Uterus (tissue), 4 donors: Measurements from ENCODE around the gene AP1B1. TPM values are rescaled to one million over a fixed set of nuclear protein-coding genes. Genes with fewer than 3 reads are reported as not detected.

Source experiments
- DNase-seq, 2 donors: peaks; one replicate each; pipeline ENCODE4 v3.0.0-alpha.2; 2019 to 2020
- H3K27ac ChIP-seq, 2 donors: fragments of 200-600 bp; sonication (generic); 1 replicate in 1 of 2; 2 replicates in 1 of 2; pipeline ENCODE4 v1.5.1; 2016 to 2018
- H3K27me3 ChIP-seq, 2 donors: fragments of 200-600 bp; sonication (generic); one replicate each; pipeline ENCODE4 v1.5.1; 2018 to 2019; ENCODE audit warnings: control low read depth in 1 of 2
- H3K36me3 ChIP-seq, 2 donors: fragments of 200-600 bp; sonication (generic); one replicate each; pipeline ENCODE4 v1.5.1; 2019; ENCODE audit warnings: control low read depth in 1 of 2
- H3K4me1 ChIP-seq, 2 donors: fragments of 200-600 bp; sonication (generic); one replicate each; pipeline ENCODE4 v1.5.1; 2018 to 2019; ENCODE audit warnings: control low read depth in 1 of 2
- H3K4me3 ChIP-seq, 2 donors: fragments of 200-600 bp; sonication (generic); 1 replicate in 1 of 2; 2 replicates in 1 of 2; pipeline ENCODE4 v1.5.1; 2018 to 2019; ENCODE audit warnings: mild to moderate bottlenecking in 1 of 2
- H3K9me3 ChIP-seq, 2 donors: fragments of 200-600 bp; sonication (generic); one replicate each; pipeline ENCODE4 v1.5.1; 2019; ENCODE audit warnings: control low read depth in 1 of 2
- POLR2A ChIP-seq, 2 donors: fragments of 450-650 bp; IDR thresholded peaks; one replicate each; pipeline ENCODE4 v1.6.1; 2016; ENCODE audit warnings: antibody characterized with exemption in 2 of 2, mild to moderate bottlenecking in 1 of 2, moderate library complexity in 1 of 2
- intact Hi-C: fragments of 100-400 bp; cut with DNase I; formaldehyde crosslinking; loops from one replicate; pipeline ENCODE4 v1.15.1; 2023; ENCODE audit warnings: low total_unique reads
- total RNA-seq, 4 donors: library from RNA; depleted of rRNA in 3 of 4; stranded (reverse); fragments of >200 nt in 3 of 4; gene quantifications; one replicate each; pipeline versions ENCODE4 v1.1.0 to v1.2.4, GENCODE V29; 2014 to 2023
- TF ChIP-seq, protein P1 (sequence below), 4 experiments: fragments of 200-600 bp in 2 of 4; fragments of 450-650 bp in 2 of 4; sonication (generic) in 2 of 4; IDR thresholded peaks; one replicate each; pipeline ENCODE4 v1.5.1; 2016 to 2019; ENCODE audit warnings: antibody characterized with exemption in 4 of 4, mild to moderate bottlenecking in 2 of 4, moderate library complexity in 1 of 4
- donor health status: DM: yes; HTN: yes; CAD: no.

AP1B1 gene
- total RNA-seq, 4 donors from 2014 or later = 32.3 to 49.6 (median 36.6) TPM

DNA sequence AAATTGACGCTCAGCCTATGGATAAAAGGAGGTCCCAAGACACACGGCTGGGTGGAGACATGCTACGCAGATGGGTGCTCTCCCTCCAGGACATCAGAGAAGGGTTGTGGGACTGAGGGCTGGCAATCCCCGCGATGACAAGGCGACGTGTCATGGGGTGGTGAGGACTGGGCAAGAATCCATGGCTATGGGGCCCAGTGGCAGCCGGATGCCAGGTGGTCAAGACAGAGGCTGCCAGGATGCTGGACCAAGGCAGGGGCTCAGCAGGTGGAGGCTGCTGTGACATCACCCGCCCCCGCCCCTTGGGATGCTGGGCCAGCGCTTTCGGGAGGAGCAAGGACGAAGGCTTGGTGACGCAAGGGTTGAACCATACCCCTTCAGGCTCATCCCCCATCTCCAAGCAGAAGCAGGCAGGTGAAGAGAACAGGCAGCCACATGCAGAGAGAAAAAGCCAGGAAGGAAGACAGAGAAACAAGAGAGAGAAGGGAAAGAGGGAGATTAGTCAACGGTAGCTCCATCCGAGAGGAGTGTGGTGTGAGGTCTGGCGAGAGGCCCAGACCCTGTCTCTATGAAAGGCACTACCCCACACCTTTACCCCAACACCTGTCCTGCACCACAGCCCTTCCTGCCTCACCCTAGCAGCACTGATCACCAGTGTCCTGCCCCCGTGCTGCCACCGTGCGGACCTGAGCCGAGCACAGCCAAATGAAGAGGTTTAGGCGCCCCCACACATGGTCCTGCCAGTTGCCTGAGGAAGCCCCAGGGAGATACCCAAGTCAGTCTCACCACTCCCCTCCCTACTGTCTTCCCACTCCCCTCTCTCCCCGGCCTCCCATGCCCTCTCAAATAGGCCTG is 48.8 kb downstream of the AP1B1 start:
- H3K27ac ChIP-seq = no peak overlapping the region

DNA sequence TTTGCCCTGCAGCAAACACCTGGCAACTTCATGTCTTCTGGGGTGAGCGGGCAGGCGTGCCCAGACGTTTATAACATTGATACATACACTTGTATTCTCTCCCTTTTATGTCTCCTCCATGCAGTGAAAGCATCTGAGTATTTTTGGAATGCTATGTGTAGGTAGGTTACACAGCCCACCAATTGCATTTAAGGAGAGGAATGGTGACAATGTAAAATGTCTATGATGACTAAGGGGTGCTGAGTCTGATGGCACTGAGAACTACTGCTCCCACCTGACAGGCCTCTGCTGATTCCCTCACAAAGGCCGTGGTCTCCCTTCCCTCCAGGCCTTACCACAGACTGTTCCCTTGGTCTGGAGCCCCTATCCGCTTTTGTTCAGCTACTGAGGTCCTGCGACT is 50.0 kb downstream of the AP1B1 start:
- Histone ChIP-seq H3K36me3 (no peaks in the 10 kb centered on the region), H3K4me1 (no peaks in the 10 kb centered on the region), H3K27me3 (no peaks in the 10 kb centered on the region), H3K4me3 (no peak overlapping the region), H3K9me3 (no peaks in the 10 kb centered on the region), H3K27ac (no peak overlapping the region)
- no peak for DNase-seq
- intact Hi-C loops = no loop called here
- TF ChIP-seq, protein P1, sequence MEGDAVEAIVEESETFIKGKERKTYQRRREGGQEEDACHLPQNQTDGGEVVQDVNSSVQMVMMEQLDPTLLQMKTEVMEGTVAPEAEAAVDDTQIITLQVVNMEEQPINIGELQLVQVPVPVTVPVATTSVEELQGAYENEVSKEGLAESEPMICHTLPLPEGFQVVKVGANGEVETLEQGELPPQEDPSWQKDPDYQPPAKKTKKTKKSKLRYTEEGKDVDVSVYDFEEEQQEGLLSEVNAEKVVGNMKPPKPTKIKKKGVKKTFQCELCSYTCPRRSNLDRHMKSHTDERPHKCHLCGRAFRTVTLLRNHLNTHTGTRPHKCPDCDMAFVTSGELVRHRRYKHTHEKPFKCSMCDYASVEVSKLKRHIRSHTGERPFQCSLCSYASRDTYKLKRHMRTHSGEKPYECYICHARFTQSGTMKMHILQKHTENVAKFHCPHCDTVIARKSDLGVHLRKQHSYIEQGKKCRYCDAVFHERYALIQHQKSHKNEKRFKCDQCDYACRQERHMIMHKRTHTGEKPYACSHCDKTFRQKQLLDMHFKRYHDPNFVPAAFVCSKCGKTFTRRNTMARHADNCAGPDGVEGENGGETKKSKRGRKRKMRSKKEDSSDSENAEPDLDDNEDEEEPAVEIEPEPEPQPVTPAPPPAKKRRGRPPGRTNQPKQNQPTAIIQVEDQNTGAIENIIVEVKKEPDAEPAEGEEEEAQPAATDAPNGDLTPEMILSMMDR (IDR thresholded peaks at IDR 0.05) = no peak
- no peak for TF ChIP-seq POLR2A (IDR thresholded peaks at IDR 0.05)

More for the DNA sequence above, 48.8 kb downstream of the AP1B1 start:
- Histone ChIP-seq H3K9me3 (no peaks in the 10 kb centered on the region), H3K4me3 (no peak overlapping the region), H3K4me1 (no peaks in the 10 kb centered on the region), H3K27me3 (no peaks in the 10 kb centered on the region), H3K36me3 (no peaks in the 10 kb centered on the region)
- intact Hi-C loops = no loop called here
- DNase-seq = no peak
- TF ChIP-seq POLR2A (IDR thresholded peaks at IDR 0.05) = no peak
- TF ChIP-seq, protein P1 (IDR thresholded peaks at IDR 0.05) = no peak

DNA sequence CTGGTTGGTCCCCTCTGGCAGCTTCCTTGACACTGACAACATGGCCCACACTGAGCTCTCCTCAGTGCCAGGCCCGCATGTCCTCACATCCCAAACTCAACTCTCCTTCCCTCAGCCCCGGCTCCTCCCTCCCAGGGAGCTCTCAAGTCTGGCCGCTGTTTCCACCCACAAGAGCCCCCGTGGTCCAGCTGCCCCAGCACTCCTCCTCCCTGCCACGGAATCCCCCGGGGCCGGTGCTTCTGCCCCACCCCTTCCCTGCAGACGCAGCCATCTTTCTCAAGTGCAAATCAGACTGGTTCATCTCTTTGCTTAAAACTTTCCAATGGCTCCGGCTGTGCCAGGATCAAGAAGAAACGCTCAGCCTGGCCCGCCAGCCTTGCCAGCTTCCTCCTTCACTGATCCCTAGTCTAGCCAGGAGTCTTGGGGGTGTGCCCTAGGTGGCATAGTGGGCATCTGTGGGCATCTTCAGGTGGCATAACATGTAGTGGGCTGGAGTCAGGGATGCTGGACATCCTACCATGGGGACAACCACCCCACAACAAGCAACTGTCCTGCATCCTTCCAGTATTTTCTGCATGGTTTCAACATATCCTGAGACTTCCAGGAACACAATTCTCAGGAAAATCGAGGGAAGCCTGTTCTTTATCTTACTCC is 50.6 kb downstream of the AP1B1 start:
- Histone ChIP-seq H3K27me3 (no peaks in the 10 kb centered on the region), H3K4me3 (no peak overlapping the region), H3K4me1 (no peaks in the 10 kb centered on the region), H3K9me3 (no peaks in the 10 kb centered on the region), H3K27ac (no peak overlapping the region), H3K36me3 (no peaks in the 10 kb centered on the region)
- DNase-seq = no peak
- no peak for TF ChIP-seq POLR2A (IDR thresholded peaks at IDR 0.05)
- TF ChIP-seq, protein P1 (IDR thresholded peaks at IDR 0.05) = no peak
- intact Hi-C loops = no loop called here

DNA sequence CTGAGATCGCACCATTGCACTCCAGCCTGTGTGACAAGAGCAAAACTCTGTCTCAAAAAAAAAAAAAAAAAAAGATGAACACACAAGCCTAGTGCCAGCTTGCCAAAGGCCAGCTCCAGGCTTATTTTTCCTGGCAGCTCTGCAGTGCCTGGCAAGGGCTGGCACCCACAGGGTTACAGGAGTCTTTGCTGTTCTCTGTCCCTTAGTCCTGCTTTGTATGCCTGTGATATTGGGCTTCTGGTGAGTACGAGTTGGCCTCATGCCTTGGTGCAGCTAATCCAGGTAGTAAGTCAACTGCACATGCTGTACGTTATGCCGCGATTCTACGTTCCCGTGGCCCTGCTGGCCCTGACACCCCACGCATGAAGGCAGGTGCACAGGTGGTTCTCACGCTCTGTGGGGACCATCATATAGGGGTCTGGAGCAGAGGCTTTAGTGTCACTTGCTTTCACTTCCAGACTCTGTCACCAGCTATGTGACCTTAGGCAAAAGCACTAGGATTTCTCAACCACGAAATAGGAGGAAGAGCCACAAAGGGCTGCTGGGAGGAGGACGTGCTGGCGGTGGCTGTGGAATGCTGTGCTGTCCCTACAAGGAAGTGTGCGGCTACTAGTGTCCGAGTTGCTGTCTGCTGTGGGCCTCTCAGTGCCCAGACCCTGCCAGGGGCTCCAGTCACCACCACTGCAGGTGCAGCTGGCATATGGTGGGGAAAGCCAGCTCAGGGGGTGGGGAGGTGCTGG is 51.4 kb downstream of the AP1B1 start:
- H3K9me3 ChIP-seq = no peaks in the 10 kb centered on the region
- TF ChIP-seq POLR2A (IDR thresholded peaks at IDR 0.05) = no peak
- TF ChIP-seq, protein P1 (IDR thresholded peaks at IDR 0.05) = no peak
- H3K27me3 ChIP-seq = no peaks in the 10 kb centered on the region
- H3K36me3 ChIP-seq = no peaks in the 10 kb centered on the region
- no peak for DNase-seq
- H3K4me3 ChIP-seq = no peak overlapping the region
- intact Hi-C loops = no loop called here
- H3K4me1 ChIP-seq = no peaks in the 10 kb centered on the region
- no peak overlapping the region for H3K27ac ChIP-seq
